K562 treated with DMSO at 1 percent for 24 hours (cell line): ENCODE data around the gene MAPRE2. TPM values are rescaled to one million over a fixed set of nuclear protein-coding genes. Genes with fewer than 3 reads are reported as not detected.

ENCODE experiments used
- total RNA-seq: library from RNA; unstranded; fragments of 300-600 nt; gene quantifications from 2 replicates; pipeline ENCODE4 v1.2.3, GENCODE V29; 2022; ENCODE audit warnings: low read depth; ENCODE audit not compliant: insufficient read depth

Gene MAPRE2
- total RNA-seq, result 34.6 and 36.3 TPM in 2 replicates

DNA sequence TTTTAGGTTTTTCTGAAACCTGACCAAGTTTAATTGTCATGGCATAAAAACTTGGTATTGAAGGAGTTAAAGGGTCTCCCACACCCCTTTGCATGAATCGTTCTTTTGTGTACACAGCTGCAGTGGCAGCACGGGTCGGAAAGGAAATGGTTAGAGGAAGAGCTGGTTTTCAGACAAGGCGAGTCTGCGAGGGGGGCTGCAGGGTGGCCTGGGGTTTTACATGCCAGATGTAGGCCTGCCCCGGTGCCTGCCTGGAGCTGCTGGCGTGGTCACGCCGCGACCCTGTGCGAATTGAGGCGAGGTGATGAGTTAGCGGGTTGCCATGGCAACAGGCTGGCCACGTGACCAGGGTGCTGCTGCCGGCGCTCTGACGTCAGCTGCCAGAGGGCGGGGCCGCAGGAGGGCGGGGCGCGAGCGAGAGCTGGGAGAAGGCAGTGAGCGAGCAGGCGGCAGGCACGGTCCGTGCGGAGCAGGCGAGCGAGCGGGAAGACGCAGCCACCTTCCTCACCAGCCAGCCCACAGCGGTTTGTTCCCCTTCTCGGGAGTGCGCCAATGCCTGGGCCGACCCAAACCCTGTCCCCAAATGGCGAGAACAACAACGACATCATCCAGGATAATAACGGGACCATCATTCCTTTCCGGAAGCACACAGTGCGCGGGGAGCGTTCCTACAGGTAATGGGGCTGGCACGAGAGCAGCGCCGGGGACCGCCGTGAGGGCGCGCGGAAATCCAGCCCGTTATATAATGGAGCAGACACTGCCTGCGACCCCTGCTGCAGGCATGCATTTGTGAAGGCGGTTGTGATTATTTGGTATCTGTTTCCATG, at the start of gene MAPRE2:
Gene MAPRE2, plus strand, starts transcription at position 426 of the 827 bp plus-strand sequence. Its CDS starts 127 bp downstream, at position 553.

Other genes starting within 250 kb of the MAPRE2 start
- 7.9 and 11.7 TPM in 2 replicates for gene ZNF397, start 199.6 kb downstream of the MAPRE2 start, total RNA-seq
- 9.2 and 11.2 TPM in 2 replicates for gene ZSCAN30, start 248.8 kb downstream of the MAPRE2 start, total RNA-seq